HEK293 (cell line): ENCODE data around the gene NGF.
A peak's percentile ranks its signal among the peaks of the same experiment; 100 is the strongest.

ENCODE experiments used
- ZNF324 ChIP-seq: fragments of 450-650 bp; formaldehyde crosslinking; IDR thresholded peaks from 2 replicates; pipeline ENCODE4 v1.5.1; 2016; ENCODE audit warnings: missing biosample characterization, missing genetic modification characterization
- ZNF791 ChIP-seq: fragments of 450-650 bp; formaldehyde crosslinking; IDR thresholded peaks from 2 replicates; pipeline ENCODE4 v1.5.1; 2016; ENCODE audit warnings: missing biosample characterization, missing genetic modification characterization
- TF ChIP-seq, protein P1 (sequence below): fragments of 450-650 bp; formaldehyde crosslinking; IDR thresholded peaks from 2 replicates; pipeline ENCODE4 v1.5.1; 2016; ENCODE audit warnings: missing biosample characterization, missing genetic modification characterization

DNA sequence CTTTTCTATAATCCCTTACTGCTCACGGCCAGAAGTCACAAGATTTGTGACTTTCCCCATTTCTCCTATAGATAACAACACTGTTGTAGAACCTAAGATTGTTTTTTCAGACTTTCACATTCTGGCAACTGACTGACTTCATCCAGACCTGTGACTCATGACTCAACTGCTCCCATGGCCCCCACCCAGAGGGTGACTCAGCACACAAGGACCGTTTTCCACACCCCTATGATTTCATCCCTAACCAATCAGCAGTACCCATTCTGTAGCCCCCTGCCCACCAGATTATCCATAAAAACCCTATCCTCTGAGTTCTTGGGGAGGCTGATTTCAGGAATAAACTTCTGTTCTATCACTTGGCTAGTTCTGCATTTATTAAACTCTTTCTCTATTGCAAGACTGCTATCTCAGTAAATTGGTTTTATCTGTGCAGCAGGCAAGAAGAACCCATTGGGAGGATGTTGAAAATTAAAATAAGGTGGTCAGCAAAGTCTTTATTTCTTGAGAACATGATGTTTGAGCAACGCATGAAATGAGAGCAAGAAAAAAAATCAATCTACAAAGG is 79.7 kb downstream of the NGF start:
- TF ChIP-seq, protein P1, sequence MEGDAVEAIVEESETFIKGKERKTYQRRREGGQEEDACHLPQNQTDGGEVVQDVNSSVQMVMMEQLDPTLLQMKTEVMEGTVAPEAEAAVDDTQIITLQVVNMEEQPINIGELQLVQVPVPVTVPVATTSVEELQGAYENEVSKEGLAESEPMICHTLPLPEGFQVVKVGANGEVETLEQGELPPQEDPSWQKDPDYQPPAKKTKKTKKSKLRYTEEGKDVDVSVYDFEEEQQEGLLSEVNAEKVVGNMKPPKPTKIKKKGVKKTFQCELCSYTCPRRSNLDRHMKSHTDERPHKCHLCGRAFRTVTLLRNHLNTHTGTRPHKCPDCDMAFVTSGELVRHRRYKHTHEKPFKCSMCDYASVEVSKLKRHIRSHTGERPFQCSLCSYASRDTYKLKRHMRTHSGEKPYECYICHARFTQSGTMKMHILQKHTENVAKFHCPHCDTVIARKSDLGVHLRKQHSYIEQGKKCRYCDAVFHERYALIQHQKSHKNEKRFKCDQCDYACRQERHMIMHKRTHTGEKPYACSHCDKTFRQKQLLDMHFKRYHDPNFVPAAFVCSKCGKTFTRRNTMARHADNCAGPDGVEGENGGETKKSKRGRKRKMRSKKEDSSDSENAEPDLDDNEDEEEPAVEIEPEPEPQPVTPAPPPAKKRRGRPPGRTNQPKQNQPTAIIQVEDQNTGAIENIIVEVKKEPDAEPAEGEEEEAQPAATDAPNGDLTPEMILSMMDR (tag by site-specific recombination), result no peak
- TF ChIP-seq ZNF791 (no peak), ZNF324 (tag by site-specific recombination) (0 out of 2 replicates have a peak, but pooled peaks have one; percentile 25)
